Dendritic cell treated with granulocyte-macrophage colony-stimulating factor and Interleukin-4, amounts not matched to agents 40 ng/mL and 50 ng/mL, for 4 days (primary cell): ENCODE results near the gene CASZ1.

Experiments used
- H3K27ac Mint-ChIP-seq: one replicate; pipeline ENCODE4 v1.8.0; 2022; ENCODE audit warnings: mild to moderate bottlenecking, mixed read lengths
- H3K27me3 Mint-ChIP-seq: one replicate; pipeline ENCODE4 v1.8.0; 2022; ENCODE audit warnings: mild to moderate bottlenecking, mixed read lengths
- H3K36me3 Mint-ChIP-seq: one replicate; pipeline ENCODE4 v1.8.0; 2022; ENCODE audit warnings: low read depth, mixed read lengths
- H3K4me1 Mint-ChIP-seq: one replicate; pipeline ENCODE4 v1.8.0; 2022; ENCODE audit warnings: low read depth, mixed read lengths
- H3K4me3 Mint-ChIP-seq: one replicate; pipeline ENCODE4 v1.8.0; 2022; ENCODE audit warnings: mild to moderate bottlenecking, moderate library complexity, mixed read lengths
- H3K9me3 Mint-ChIP-seq: one replicate; pipeline ENCODE4 v1.8.0; 2022; ENCODE audit warnings: mixed read lengths
- intact Hi-C: fragments of 100-400 bp; cut with micrococcal nuclease; formaldehyde crosslinking; loops from one replicate; pipeline ENCODE4 v1.15.0; 2022

Gene CASZ1

DNA sequence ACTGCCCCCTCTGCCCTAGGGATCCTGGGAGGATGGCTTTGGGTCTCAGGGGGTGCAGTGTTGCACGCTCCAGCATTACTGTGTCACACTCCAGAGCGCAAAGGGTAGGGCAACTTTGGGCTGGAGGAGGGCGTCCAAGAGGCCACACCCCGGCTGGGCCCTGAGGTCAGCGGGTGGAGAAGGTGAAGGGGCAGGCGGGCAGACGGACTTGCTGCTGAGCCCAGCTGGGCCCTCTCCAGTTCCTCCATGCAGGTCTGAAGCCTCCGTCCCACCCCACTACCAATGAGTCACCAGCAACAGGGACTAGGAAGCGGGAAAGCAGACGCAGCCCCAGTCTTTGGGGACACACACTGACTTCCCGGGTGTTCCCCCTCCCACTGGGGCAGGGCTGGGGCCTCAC is 116.0 kb downstream of the CASZ1 start:
- intact Hi-C loops: no loop called here
- H3K9me3 Mint-ChIP-seq: no peaks in the 10 kb centered on the region
- H3K4me1 Mint-ChIP-seq: peaks cover 5% of the 10 kb centered on the region
- no peaks in the 10 kb centered on the region for H3K36me3 Mint-ChIP-seq
- H3K27ac Mint-ChIP-seq: no peak overlapping the region
- no peak overlapping the region for H3K4me3 Mint-ChIP-seq
- H3K27me3 Mint-ChIP-seq: peaks cover 6% of the 10 kb centered on the region

DNA sequence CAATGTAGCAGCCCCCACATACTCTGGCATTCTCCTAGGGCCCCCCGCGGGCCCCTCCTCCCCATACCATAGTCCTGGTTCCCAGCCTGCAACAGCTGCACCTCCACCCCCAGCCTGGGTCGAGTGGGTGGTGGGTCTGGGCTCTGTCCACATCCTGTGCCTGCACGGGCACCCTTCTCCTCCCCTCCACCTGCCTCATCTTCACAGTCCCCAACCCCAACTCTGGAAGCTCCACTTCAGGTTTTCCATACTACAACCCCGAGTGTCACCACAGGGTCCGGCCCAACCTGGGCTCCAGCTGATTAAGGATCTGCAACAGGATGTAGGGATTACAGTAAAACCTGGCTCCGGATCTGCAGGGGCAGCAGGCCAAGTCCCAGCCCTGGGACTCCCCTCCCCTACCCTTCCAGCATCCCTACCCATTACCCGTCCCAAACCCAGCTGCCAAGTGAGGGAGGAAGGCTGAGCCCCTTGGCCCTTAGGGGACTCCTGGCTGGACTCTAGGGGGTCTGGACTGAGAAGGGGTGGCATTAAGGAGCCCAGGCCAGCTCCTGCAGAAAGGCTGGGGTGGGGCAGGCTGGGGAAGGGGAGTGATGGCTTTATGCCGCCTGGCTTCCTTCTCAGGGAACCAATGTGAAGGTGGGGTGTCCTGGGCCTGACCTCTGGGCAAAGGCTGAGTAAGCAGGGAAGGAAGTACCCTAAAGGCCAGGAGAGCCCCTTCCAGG is 116.8 kb downstream of the CASZ1 start:
- Mint-ChIP-seq H3K4me1 (peaks cover 5% of the 10 kb centered on the region), H3K36me3 (no peaks in the 10 kb centered on the region), H3K4me3 (no peak overlapping the region), H3K27me3 (peaks cover 6% of the 10 kb centered on the region), H3K9me3 (no peaks in the 10 kb centered on the region), H3K27ac (no peak overlapping the region)
- intact Hi-C loops: no loop called here

DNA sequence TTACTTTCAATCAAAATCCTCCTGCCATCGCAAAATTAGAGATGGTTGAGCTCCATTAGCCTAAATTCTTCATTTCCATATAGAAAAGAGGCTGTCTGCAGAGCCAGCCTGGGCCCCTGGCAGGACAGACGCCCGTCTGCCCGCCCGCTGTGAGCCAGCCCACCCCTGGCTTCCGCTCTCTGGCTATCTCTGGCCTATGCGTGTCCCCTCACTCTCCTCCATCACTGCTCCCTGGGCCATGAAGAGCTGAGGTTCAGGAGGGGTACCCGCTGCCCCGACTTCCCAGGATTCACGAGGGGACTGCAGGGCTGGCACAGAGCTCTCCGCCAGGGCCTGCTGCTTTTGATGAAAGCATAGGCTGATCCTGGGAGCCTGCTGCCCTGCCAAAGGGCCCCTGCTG is 117.6 kb downstream of the CASZ1 start:
- intact Hi-C loops: no loop called here
- peaks cover 5% of the 10 kb centered on the region for H3K4me1 Mint-ChIP-seq
- no peaks in the 10 kb centered on the region for H3K9me3 Mint-ChIP-seq
- peaks cover 6% of the 10 kb centered on the region for H3K27me3 Mint-ChIP-seq
- H3K36me3 Mint-ChIP-seq: no peaks in the 10 kb centered on the region
- no peak overlapping the region for H3K27ac Mint-ChIP-seq
- H3K4me3 Mint-ChIP-seq: no peak overlapping the region

DNA sequence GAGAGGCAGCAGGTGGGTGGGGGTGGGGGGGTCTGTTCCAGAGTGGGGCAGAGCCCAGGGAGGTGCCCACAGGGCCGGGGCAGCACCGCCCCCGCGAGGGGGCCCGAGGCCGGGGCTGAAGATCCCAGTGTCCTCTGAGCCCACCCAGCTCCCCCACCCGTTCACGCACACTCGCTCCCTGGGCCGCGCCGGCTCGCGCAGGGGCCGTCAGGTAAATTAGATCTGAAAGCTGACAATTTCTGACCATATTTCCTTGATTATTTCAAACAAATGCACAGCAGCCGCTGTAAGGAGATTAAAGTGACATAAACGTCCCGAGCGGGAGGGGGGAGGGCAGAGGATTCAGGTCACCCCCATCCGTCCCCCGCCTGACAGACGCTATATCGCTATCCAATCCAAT is 118.0 kb downstream of the CASZ1 start:
- intact Hi-C loops: no loop called here
- Mint-ChIP-seq H3K36me3 (no peaks in the 10 kb centered on the region), H3K4me1 (peaks cover 5% of the 10 kb centered on the region), H3K9me3 (no peaks in the 10 kb centered on the region), H3K27me3 (peaks cover 6% of the 10 kb centered on the region), H3K4me3 (no peak overlapping the region), H3K27ac (no peak overlapping the region)

DNA sequence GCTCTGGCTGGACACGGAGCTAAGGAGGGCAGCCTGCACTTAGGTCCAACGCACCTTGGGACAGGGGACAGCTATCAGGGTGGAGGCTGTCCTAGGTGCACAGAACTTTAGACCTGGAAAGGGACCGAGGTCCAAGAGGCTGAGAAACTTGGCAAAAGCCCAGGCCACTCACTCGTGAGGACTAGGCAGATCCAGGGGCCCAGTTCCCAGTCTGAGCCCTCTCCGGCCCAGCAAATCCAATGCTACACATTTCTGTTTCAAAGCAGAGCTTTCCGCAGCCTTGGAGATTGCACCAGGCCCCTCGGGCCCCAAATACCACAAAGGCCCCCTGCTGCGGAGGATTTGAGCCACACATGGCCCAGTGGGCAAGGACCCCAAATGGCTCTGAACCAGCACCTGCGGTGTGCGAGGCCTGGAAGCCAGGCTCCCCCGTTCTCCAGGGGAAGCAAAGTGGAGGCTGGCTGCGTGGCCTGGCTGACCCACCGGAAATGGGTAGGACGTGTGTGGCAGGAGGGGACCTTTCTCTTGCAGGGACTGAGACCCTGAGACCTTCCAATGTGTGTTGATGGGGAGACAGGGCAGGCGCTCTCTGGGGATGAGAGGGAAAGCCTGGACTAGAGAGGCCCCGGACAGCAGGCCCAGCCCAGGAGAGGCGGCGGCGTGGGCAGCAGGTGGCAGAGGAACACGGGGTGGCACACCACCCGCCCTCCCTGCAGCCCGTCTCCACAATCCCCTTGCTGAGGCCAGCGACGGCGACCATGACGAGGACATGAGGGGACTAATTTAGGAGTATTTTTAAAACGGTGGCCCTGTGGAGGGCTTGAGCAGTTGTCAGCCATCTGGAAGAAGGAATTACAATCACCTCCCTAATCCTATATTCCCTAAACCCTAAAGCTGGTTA is 118.7 kb downstream of the CASZ1 start:
- Mint-ChIP-seq H3K9me3 (no peaks in the 10 kb centered on the region), H3K4me1 (peaks cover 5% of the 10 kb centered on the region), H3K4me3 (no peak overlapping the region), H3K36me3 (no peaks in the 10 kb centered on the region), H3K27ac (no peak overlapping the region), H3K27me3 (peaks cover 6% of the 10 kb centered on the region)
- intact Hi-C loops: no loop called here

DNA sequence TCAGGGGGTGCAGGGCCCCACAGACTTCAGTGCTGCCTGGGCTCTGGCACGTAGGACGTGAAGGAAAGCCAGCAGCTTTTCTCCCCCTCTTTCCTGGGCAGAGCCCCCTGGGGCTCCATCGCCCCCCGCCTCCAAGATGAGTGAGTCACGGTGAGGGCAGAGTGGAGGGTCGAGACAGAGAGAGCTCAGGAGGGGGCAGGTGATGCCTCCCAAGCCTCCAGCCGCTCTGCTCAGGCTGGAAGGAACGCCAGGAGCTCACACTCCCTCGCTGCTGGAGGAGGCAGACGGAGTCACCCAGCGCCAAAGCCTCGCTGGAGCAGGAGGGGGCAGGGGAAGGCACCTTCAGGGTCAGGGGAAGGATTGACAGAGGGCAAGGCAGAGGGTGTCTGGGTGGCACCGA is 119.5 kb downstream of the CASZ1 start:
- H3K9me3 Mint-ChIP-seq: no peaks in the 10 kb centered on the region
- H3K4me1 Mint-ChIP-seq: peaks cover 5% of the 10 kb centered on the region
- no peak overlapping the region for H3K27ac Mint-ChIP-seq
- H3K27me3 Mint-ChIP-seq: peaks cover 3% of the 10 kb centered on the region
- intact Hi-C loops: no loop called here
- no peak overlapping the region for H3K4me3 Mint-ChIP-seq
- H3K36me3 Mint-ChIP-seq: no peaks in the 10 kb centered on the region

DNA sequence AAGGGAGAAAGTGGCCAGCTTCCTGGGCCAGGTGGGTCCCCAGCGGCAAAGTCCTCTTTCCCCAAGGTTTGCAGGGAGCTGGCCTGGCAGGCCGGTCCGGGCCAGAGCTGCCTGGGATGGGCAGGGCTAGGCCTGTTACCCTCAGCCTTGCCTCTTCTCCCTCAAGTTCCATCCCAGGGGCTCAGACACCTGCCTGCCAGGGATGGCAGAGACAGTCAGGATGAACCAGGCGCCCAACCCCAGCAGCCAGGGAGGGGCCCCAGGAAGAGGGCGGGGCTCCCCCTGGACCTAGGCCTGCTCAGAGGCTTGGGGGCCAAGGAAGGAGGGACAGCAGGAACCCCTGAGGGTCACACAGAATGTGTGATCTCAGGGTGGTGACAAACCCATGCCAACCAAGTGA is 120.6 kb downstream of the CASZ1 start:
- no peak overlapping the region for H3K27ac Mint-ChIP-seq
- peaks cover 2% of the 10 kb centered on the region for H3K27me3 Mint-ChIP-seq
- H3K4me3 Mint-ChIP-seq: no peak overlapping the region
- peaks cover 5% of the 10 kb centered on the region for H3K4me1 Mint-ChIP-seq
- H3K36me3 Mint-ChIP-seq: no peaks in the 10 kb centered on the region
- H3K9me3 Mint-ChIP-seq: no peaks in the 10 kb centered on the region
- intact Hi-C loops: no loop called here

DNA sequence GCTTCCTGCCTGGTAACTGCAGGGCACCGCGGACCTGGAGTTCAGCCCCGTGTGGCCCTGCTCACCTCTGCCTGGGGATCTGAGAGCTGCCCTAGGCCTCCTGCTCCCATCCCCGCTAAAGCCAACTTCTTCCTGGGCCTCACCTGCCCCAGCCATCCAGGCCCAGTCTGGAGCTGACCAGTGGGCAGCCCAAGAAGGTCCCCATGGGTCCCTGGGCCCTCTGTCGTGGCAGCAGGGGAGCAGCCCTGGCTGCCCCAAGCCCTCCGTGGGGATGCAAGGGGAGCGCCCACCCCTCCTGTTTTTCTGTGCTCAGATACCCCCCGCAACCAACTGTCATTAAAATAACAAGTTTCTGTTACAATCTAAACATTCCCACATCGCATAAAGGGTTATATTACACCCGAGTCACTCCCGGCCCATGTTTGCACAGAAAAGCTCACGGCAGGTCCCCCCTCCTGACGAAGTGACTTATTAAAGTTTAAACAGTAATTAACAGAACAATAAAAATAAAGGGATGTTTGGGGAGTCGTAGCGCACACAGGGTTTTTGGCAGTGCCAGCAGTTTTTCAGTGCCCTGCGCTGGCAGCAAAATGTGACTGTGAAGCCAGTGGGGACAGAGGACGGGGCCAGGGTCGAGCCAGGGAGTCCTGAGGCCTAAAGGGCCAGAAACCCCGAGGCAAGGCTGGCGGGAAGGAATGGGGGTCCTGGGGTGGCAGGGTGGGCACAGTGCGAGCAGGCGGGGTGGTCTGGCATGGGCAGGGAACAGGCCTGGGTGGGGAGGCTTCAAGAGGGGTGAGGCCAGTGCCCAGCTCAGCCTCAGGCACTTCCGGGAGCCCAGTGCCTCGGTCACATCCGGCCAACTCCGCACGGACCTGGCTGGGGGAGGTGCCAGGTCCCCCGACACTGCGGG is 121.5 kb downstream of the CASZ1 start:
- intact Hi-C loops: no loop called here
- Mint-ChIP-seq H3K27me3 (peaks cover 5% of the 10 kb centered on the region), H3K27ac (no peak overlapping the region), H3K9me3 (no peaks in the 10 kb centered on the region), H3K36me3 (no peaks in the 10 kb centered on the region), H3K4me1 (no peaks in the 10 kb centered on the region), H3K4me3 (no peak overlapping the region)

DNA sequence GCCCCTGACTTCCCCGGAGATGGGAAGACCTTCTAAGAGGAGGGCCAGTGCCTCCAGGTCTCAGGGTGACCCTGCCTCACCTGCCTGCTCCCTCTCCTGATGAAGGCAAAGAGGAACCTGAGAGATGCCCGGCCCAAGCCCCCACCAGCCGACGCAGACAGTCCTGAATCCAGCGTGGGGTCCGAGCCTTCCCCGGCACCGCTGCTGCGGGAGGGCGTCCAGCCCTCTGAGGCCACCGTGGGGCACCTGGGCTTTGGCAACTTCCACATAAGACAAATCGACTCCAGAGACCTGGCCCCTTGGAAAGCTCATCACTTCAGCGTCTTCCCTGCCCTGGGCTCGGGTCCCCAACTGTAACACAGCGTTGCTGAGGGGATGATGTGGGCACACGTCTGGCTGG is 122.2 kb downstream of the CASZ1 start:
- H3K4me1 Mint-ChIP-seq: no peaks in the 10 kb centered on the region
- intact Hi-C loops: no loop called here
- no peaks in the 10 kb centered on the region for H3K9me3 Mint-ChIP-seq
- peaks cover 5% of the 10 kb centered on the region for H3K27me3 Mint-ChIP-seq
- no peak overlapping the region for H3K4me3 Mint-ChIP-seq
- H3K36me3 Mint-ChIP-seq: no peaks in the 10 kb centered on the region
- no peak overlapping the region for H3K27ac Mint-ChIP-seq

DNA sequence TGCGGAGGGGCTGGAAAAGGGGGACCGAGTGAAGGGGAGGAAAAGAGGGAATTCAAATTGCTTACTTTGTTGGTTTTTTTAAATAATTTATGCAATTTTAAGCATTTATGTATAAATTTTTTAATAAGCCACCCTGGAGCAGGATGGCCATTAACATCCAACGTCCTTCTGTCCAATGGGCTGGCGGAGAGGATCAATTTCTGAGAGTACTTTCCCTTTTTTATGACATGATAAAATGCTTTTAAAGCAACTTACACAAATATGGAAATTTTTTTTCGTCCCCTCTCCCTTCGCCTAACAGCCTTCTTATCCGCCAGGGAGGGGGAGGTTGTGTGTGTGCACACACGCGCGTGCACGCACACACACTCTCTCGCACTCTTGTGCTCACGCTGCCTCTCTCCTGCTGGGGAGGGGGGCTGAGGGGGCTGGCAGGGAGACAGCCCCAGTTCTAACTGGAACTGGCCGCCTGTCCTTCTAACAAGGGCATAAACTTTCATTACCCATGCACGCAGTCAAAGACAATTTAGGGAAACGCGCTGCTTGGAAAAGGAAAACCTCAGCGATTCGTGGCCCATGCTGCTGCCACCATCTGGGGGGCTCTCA is 123.2 kb downstream of the CASZ1 start:
- no peaks in the 10 kb centered on the region for H3K4me1 Mint-ChIP-seq
- intact Hi-C loops: no loop called here
- H3K27me3 Mint-ChIP-seq: peaks cover 5% of the 10 kb centered on the region

DNA sequence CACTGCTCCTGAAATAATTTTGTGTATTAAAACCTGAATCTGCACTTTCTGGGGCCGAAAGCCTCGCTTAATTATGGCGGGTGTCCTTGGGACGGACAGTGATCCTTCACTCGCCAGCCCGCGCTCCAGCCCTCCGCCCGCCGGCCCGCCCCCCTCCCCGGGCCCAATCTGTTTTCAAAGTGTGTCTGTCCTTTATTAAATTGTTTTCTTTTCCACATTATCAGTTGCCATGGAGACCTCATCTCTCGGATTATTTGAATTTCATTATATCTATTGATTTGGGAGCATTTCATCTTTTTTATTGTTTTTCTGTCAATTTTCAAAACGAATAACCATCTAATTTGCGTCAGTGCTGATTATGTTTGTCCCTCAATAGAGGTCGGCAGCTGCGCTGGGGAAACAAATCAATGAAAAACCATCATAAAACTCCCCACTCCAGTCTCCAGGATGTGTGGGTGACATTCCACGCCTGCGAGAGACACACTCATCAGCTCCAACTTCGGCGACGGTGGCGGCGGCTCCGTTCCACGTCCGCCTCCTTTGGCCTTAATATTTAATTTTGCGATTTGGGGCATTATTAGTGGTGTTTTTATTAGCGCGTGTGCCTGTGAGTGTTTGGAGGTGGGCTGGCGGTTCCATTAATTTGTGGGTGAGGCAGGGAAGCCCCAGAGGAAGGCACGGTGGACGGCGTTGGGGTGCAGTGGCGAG is 123.9 kb downstream of the CASZ1 start:
- no peak overlapping the region for H3K4me3 Mint-ChIP-seq
- H3K27me3 Mint-ChIP-seq: peaks cover 5% of the 10 kb centered on the region
- H3K9me3 Mint-ChIP-seq: no peaks in the 10 kb centered on the region
- H3K36me3 Mint-ChIP-seq: no peaks in the 10 kb centered on the region
- intact Hi-C loops: no loop called here
- H3K4me1 Mint-ChIP-seq: no peaks in the 10 kb centered on the region
- H3K27ac Mint-ChIP-seq: no peak overlapping the region

More for the DNA sequence above, 123.2 kb downstream of the CASZ1 start:
- Mint-ChIP-seq H3K27ac (no peak overlapping the region), H3K4me3 (no peak overlapping the region), H3K36me3 (no peaks in the 10 kb centered on the region), H3K9me3 (no peaks in the 10 kb centered on the region)

DNA sequence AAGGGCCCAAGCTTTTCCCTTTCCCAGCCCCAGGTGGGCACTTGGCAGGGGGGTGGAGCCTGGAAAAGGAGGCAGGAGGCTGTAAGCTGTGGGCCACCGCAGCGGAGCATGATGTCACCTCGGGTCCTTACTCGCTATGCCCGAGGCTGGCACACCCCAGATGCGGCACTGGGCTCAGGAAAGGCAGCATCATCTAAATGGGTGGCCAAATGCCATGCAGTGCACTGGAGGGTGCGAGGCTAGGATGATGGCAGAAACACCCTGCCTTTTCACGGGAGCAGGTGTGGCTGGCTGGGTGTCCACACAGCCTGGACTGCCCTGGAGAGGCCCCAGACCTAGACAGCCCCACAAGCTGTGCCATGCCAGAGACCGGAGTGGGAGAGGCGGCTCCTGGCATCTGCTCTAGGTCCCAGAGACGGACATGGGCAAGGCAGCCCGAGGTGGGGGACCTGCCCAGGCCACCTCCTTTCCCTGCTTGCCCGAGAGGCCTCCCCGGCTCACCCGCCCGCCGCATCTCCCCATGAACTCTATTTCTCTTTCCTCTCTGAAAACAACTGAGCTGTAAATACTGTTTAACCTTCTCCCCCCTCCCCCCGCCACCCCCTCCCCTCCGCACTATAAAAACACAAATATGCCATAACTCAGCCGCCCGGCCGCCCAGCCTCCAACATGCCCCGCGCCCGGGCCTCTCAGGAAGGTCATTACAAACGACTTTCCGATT is 124.7 kb downstream of the CASZ1 start:
- no peaks in the 10 kb centered on the region for H3K4me1 Mint-ChIP-seq
- no peaks in the 10 kb centered on the region for H3K9me3 Mint-ChIP-seq
- H3K27me3 Mint-ChIP-seq: peaks cover 5% of the 10 kb centered on the region
- H3K27ac Mint-ChIP-seq: no peak overlapping the region
- H3K36me3 Mint-ChIP-seq: no peaks in the 10 kb centered on the region
- intact Hi-C loops: no loop called here
- H3K4me3 Mint-ChIP-seq: no peak overlapping the region

DNA sequence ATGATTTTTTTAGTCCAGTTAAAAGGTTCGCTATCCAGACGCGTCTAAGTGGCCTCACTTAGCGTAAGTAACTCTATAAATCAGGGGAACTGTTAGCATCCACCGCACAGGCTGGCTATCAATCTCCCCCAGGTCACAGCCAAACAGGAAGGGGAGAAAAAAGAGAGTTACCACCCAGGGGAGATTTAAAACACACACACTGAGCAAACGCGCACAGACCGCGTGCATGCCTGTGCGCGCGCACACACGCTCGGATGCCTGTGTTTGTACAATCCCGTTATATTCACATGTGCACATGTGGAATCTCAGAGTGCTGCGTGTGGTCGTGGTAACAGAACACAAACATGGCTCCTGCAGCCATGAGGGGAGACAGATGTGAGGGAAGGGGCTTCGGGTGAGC is 125.4 kb downstream of the CASZ1 start:
- Mint-ChIP-seq H3K27ac (no peak overlapping the region), H3K9me3 (no peaks in the 10 kb centered on the region), H3K27me3 (peaks cover 5% of the 10 kb centered on the region), H3K4me1 (no peaks in the 10 kb centered on the region), H3K36me3 (no peaks in the 10 kb centered on the region), H3K4me3 (no peak overlapping the region)
- intact Hi-C loops: no loop called here
